ENCODE data around the gene ATN1. TPM values are rescaled to one million over a fixed set of nuclear protein-coding genes. Genes with fewer than 3 reads are reported as not detected.

ATN1 gene
- total RNA-seq, 1 donor from 2014 or later = 149 TPM

DNA sequence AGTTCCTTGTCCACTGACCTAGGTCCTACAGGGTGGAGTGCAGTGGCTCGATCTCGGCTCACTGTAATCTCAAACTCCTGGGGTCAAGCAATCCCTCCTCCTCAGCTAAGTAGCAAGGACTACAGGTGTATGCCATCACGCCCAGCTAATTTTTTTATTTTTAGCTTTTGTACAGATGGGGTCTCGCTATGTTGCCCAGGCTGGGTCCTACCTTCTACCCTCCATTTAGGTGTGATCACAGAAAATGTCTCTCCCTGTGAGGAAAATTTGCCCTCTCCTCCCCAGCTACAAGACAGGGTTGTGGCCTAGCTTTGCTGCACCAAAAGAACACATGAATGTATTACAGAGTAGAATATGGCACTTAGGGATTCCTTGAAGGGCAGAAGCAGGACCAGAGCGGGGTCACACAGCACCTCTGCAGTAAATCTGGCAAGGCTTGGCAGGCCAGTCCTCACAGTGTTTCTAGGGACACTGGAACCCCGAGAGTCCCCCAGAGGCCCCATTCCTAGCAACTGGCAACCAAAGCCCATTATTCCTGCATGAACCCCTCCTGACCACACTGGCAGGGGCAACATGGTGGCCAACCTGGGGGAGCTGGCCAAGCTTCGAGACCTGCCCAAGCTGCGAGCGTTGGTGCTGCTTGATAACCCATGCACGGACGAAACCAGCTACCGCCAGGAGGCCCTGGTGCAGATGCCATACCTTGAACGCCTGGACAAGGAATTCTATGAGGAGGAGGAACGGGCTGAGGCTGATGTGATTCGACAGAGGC is 15.4 kb upstream of the ATN1 start:
- ATAC-seq (no peak), DNase-seq (no peak)
- Histone ChIP-seq H3K4me1 (peaks cover 6% of the 10 kb centered on the region), H3K36me3 (no peaks in the 10 kb centered on the region), H3K9me3 (no peaks in the 10 kb centered on the region), H3K27me3 (no peaks in the 10 kb centered on the region), H3K27ac (no peak overlapping the region), H3K4me3 (no peak overlapping the region)
- intact Hi-C loops (cut with DNase I) = no loop called here
- TF ChIP-seq, protein P1, sequence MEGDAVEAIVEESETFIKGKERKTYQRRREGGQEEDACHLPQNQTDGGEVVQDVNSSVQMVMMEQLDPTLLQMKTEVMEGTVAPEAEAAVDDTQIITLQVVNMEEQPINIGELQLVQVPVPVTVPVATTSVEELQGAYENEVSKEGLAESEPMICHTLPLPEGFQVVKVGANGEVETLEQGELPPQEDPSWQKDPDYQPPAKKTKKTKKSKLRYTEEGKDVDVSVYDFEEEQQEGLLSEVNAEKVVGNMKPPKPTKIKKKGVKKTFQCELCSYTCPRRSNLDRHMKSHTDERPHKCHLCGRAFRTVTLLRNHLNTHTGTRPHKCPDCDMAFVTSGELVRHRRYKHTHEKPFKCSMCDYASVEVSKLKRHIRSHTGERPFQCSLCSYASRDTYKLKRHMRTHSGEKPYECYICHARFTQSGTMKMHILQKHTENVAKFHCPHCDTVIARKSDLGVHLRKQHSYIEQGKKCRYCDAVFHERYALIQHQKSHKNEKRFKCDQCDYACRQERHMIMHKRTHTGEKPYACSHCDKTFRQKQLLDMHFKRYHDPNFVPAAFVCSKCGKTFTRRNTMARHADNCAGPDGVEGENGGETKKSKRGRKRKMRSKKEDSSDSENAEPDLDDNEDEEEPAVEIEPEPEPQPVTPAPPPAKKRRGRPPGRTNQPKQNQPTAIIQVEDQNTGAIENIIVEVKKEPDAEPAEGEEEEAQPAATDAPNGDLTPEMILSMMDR (IDR thresholded peaks at IDR 0.05) = no peak

DNA sequence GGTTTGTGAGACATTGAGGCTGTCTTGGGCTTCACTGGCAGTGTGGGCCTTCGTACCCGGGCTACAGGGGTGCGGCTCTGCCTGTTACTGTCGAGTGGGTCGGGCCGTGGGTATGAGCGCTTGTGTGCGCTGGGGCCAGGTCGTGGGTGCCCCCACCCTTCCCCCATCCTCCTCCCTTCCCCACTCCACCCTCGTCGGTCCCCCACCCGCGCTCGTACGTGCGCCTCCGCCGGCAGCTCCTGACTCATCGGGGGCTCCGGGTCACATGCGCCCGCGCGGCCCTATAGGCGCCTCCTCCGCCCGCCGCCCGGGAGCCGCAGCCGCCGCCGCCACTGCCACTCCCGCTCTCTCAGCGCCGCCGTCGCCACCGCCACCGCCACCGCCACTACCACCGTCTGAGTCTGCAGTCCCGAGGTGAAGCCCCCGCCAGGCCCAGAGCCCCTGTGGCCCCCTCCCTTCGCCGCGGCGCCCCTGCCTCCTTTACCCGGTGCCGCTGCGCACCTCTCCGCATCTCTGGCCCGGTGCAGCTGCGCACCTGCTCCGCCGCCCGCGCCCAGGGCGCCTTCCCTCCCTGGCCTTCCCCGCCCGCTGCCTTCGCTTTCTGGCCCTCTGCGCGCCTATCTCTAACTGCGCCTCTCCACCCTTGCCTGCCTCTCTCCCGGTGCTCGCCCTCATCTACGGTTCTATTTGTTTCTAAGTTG is 13.4 kb upstream of the ATN1 start, which contains the start of gene ENO2:
Gene ENO2 (plus strand): TSS at position 335 of the 701 bp plus-strand sequence. CDS start 1,253 bp downstream, outside the sequence.
- Histone ChIP-seq H3K4me3 (peak within 1 kb of the TSS; percentile 62), H3K9me3 (no peaks in the 10 kb centered on the region), H3K27ac (peak within 1 kb of the TSS; percentile 80), H3K4me1 (peaks cover 6% of the 10 kb centered on the region), H3K27me3 (no peaks in the 10 kb centered on the region), H3K36me3 (no peaks in the 10 kb centered on the region)
- TF ChIP-seq, protein P1 (IDR thresholded peaks at IDR 0.05) = no peak
- DNase-seq (peak; percentile 90), ATAC-seq (peak; percentile 90)
- intact Hi-C loops (cut with DNase I) = no loop called here

- no peaks in the 10 kb centered on the region for H3K27me3 ChIP-seq
- peaks cover 6% of the 10 kb centered on the region for H3K4me1 ChIP-seq
- intact Hi-C loops (cut with DNase I) = no loop called here
- no peaks in the 10 kb centered on the region for H3K36me3 ChIP-seq
- H3K27ac ChIP-seq = peak overlapping the region; percentile 80
- ATAC-seq (peak; percentile 5), DNase-seq (no peak)
- no peaks in the 10 kb centered on the region for H3K9me3 ChIP-seq
- H3K4me3 ChIP-seq = peak overlapping the region; percentile 62
- TF ChIP-seq, protein P1 (IDR thresholded peaks at IDR 0.05) = no peak
Measured at GRCh38 chr12:6914947-6915788, 12.6 kb upstream of the ATN1 start.

- Histone ChIP-seq H3K4me1 (peaks cover 6% of the 10 kb centered on the region), H3K4me3 (no peak overlapping the region), H3K27ac (no peak overlapping the region), H3K36me3 (no peaks in the 10 kb centered on the region), H3K9me3 (no peaks in the 10 kb centered on the region), H3K27me3 (no peaks in the 10 kb centered on the region)
- intact Hi-C loops (cut with DNase I) = no loop called here
- no peak for ATAC-seq
- DNase-seq = no peak
- TF ChIP-seq, protein P1 (IDR thresholded peaks at IDR 0.05) = no peak
Measured at GRCh38 chr12:6915789-6916285, 11.9 kb upstream of the ATN1 start.

- Histone ChIP-seq H3K4me1 (peaks cover 6% of the 10 kb centered on the region), H3K27ac (no peak overlapping the region), H3K27me3 (no peaks in the 10 kb centered on the region), H3K4me3 (no peak overlapping the region), H3K9me3 (no peaks in the 10 kb centered on the region), H3K36me3 (no peaks in the 10 kb centered on the region)
- TF ChIP-seq, protein P1 (IDR thresholded peaks at IDR 0.05) = no peak
- intact Hi-C loops (cut with DNase I) = no loop called here
- ATAC-seq (no peak), DNase-seq (no peak)
Measured at GRCh38 chr12:6916426-6917200, 11.1 kb upstream of the ATN1 start.
